ENCODE data around the gene SERGEF.

The SERGEF gene

DNA sequence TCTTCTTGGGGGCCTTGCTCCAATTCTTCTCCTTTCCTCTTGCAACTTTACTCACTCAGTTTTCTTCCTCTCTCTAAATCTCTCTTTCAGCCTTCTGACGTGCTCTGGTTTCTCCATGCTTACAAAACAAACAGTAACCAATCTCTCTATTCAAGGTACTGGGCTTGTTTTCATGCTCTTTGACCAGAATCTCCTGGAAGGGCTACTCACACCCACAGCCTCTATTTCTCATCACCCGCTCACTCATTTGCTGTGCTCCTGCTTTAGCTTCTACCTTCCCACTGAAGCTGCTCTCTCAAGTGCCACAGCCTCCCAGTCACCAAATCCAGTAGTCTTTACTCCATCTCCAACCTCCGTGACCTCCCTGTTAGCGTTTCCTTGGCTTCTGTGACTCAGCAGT is 60.4 kb downstream of the SERGEF start:
- DNase-seq (ENCODE audit: low read depth in 2 of 2) = no peak

GRCh38 chr11:17951685-17952388 is 61.0 kb downstream of the SERGEF start:
- DNase-seq (ENCODE audit: low read depth in 2 of 2) = no peak

GRCh38 chr11:17950644-17951043 is 62.2 kb downstream of the SERGEF start:
- no peak for DNase-seq (ENCODE audit: low read depth in 2 of 2)

- no peak for DNase-seq (ENCODE audit: low read depth in 2 of 2)
These were observed 64.6 kb downstream of the SERGEF start for GRCh38 chr11:17948296-17948695.

DNA sequence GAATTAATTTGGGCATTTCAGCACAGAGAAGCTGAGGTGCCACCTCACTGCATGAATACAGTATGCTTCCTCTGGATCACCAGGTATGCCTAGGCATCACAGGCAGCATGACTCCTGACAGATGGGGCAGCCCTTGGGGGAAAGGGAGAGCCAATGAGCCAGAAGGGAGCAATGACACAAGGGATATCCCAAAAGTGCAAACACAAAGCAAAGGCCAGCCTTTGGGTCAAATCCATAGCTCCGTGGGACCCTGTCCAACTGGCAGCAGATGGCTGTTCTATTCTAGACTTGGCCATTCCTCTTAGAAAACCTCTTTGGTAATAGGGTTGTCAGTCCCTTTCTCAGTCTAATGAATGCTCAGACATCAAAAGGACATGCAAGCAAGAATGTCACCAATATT is 73.3 kb downstream of the SERGEF start:
- DNase-seq (ENCODE audit: low read depth in 2 of 2) = no peak

DNA sequence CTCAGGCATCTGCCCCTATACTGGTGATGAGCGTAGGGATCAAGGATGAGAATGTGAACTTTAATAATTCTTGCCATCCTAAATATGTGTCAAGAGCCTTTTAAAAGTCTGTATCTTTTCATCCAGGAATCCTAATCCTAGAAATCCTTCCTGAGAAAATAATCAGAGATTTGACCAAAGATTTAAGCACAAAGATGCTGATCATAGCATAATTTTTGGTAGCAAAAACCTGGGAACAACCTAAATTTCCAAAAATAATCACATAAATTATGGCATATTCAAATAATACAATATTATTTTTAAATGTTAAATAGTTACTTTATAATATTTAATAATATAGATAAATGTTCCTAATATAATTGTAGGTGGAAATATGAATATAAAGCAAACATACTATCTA is 76.1 kb downstream of the SERGEF start:
- DNase-seq (ENCODE audit: low read depth in 2 of 2) = no peak

DNA sequence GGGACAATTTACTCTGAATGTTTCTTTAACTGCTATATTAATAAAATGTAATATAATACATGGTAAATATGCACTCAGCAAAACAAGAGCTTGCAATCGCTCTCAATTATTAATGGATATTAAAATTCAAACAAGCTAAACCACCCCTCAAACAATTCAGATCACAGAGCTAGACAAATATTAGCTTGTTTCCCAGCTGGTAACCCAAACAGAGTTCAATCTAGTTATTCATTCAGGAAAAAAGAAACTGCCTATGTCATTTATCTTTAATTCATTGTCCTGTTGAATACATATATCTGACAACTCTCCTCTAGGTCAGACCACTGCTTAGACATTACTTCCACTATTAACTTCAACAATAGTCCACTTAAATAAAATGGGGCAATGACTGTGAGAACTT is 78.7 kb downstream of the SERGEF start:
- no peak for DNase-seq (ENCODE audit: low read depth in 2 of 2)

- no peak for DNase-seq (ENCODE audit: low read depth in 2 of 2)
These were observed 79.1 kb downstream of the SERGEF start for GRCh38 chr11:17933708-17934107.

DNA sequence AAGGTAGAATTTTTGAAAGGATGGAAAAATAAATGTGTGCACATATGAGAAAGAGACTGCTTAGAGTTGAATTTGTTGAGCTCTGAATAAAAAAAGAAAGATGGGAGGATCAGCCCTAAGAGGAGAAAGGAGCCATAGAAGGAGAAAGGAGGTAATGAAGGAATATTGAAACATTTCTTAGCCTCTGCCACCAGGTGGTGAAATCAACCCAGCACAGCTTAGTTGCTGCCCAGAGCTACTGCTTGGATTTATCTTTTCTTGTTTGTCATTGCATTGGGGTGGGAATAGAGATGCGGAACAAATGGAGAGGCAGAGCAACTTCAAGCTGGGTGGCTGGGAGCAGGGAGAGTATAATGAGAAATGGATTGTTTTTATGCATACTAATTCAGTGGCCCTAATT is 80.4 kb downstream of the SERGEF start:
- DNase-seq (ENCODE audit: low read depth in 2 of 2) = no peak

- DNase-seq (ENCODE audit: low read depth in 2 of 2) = no peak
These were observed 81.3 kb downstream of the SERGEF start for GRCh38 chr11:17931595-17931994.

- no peak for DNase-seq (ENCODE audit: low read depth in 2 of 2)
These were observed 82.2 kb downstream of the SERGEF start for GRCh38 chr11:17930544-17931125.

DNA sequence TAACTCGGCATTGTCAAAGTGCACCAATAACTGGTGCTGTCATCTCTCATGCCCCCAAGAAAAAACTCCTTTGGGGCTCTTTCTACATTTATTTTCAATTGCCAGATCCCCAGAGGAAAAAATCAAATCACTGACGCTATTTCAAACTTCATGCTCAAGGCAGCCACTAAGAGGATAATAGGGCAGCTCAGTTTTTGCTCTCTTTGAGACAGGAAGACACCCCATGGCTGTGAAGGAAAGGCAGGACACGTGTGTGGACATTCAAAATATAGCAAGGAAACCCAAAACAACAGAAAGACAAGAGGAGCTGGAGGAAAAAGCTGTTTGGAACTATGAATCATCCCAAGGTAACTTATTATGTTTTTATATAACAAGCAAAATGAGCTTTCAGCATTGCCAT is 83.7 kb downstream of the SERGEF start:
- DNase-seq (ENCODE audit: low read depth in 2 of 2) = no peak

- no peak for DNase-seq (ENCODE audit: low read depth in 2 of 2)
These were observed 85.0 kb downstream of the SERGEF start for GRCh38 chr11:17927681-17928343.

DNA sequence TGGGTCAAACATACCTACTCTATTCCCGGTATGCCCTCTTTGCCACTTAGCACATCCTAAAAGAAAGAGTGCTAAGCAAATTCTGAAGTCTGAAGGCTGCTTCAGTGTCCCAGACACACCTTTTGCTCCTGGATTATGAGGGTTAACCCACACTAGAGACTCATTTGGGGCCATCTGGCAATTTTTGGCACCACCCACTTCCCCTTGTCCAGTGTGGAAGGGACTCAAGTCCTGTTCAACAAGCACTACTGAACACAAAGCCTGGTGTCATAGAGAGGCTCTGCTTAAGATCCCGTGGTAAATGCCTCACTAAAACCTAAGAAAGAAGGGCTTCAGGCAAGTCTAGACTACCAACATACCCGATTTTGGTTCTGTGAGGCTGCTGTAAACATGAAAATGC is 85.8 kb downstream of the SERGEF start:
- no peak for DNase-seq (ENCODE audit: low read depth in 2 of 2)

DNA sequence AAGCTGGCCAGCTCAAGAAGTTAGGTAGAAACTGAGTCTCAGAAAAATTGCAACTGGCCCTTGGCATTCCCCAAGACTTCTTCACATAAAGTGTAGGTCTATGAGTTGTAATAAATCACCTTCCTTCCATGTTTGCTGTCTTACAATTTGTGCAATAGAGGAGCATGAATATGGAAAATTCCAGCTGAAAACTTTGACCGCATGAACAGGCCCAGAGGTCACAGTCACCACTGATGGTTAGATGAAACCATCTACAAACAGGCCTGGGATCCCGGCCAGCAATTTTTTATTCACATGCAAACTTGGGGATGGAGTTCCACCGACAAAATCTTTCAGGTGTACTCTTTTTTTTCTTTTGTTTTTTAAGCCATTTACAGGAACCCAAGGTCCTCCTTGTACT is 88.1 kb downstream of the SERGEF start:
- DNase-seq (ENCODE audit: low read depth in 2 of 2) = no peak

DNA sequence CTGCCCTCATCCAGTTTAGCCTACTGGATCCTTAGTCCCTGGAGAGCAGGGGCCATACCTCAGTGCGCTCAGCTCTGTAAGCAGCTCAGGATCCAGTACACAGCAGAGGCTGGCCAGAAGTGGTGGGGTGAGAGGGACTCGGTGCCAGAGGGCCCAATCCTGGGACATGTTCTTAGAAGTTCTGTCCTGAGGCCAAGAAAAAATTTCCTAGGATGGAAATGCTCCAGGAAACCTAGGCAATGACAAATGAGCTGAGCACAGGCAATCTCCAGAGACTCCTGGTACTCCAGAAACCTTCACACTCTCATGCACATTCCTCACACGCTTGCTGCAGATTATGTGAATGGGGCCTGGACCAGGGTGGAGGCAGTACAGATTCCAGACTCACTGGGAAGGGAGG is 89.6 kb downstream of the SERGEF start:
- no peak for DNase-seq (ENCODE audit: low read depth in 2 of 2)

DNA sequence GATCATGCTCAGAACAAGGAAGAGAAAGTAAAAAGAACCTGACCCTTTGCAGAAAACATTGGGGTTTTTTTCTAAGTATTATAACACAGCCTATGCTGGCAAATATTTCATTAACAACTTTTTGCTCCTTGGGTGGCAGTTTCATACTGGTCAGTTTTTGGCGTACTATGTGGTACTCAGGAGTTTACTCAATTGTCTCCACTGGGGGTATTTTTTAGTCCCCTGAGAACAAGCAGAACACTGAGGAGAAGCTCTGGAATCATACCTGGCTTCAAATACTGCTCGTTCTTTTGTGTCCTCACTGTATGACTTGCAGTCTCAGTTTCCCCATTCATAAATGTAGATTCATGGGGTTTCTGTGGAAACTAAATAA is 90.4 kb downstream of the SERGEF start:
- no peak for DNase-seq (ENCODE audit: low read depth in 2 of 2)

- DNase-seq (ENCODE audit: low read depth in 2 of 2) = no peak
These were observed 91.0 kb downstream of the SERGEF start for GRCh38 chr11:17921659-17922415.

GRCh38 chr11:17918049-17918605 is 94.7 kb downstream of the SERGEF start:
- DNase-seq (ENCODE audit: low read depth in 2 of 2) = no peak

DNA sequence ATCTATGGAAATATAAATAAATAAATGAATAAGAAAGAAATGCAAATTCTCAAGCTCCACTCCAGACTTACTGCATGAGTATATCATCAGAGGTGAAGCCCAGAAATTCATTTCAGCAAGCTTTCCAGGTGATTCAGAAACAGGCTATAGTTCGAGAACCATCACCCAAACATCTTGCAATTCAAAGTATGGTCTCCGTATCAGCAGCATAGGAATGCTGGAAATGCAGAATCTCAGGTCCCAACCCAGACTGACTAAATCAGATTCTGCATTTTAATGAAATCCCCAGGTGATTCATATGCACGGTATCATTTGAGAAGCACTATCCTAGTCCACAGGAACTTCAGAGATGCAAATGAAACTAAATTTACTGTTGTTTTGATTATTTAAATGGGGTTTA is 95.3 kb downstream of the SERGEF start:
- no peak for DNase-seq (ENCODE audit: low read depth in 2 of 2)

DNA sequence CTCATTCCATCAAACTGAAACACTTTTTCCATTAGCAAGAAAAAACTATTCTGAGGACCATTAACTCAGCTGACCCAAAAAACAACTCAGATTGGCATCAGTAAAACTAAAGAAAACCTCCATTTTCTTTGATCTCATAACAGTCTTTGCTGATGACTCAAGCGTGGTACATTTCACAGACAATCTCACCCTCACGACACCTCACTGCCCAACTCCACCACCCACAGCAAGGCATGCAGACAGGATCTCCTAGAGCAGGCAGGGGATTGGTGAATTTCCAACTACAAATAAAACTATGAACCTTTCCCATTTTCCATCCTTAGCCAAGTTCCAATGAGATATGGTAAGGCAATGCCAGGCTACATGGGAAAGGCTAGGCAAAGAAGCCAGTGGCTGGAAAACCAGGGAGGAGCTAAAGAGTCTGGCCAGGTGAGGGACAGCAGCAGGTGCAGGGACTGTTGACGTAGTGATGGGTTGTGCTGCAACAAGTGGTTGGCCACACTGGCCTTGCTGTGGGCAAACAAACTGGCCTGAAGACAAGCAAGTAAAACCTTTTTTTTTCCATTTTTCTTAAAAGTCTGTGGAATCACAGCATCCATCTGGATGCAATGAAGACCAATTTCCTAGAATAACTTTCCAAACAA is 97.2 kb downstream of the SERGEF start:
- DNase-seq (ENCODE audit: low read depth in 2 of 2) = no peak

DNA sequence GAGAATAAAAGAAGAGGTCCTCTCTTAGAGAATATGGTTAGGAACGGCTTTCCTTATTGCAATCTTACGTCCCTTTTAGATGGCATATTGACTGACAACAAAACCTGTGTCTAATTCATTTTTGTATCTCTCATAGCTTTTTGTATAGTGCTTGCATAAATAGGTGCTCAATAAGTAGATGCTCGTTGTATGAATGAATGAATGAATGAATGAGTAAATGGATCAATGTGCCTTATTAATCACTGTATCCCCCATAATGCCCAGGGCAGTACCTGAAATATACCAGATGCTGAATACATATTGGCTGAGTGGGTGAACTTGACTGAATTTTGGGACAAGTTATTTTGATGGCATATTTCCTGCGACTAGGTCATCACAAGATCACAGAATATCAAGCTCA is 97.9 kb downstream of the SERGEF start:
- no peak for DNase-seq (ENCODE audit: low read depth in 2 of 2)

Data from stimulated activated CD4-positive, alpha-beta T cell treated with anti-CD3 and anti-CD28 coated beads, Interleukin-4, amount 100 ng/mL, for 48 hours (primary cell).